ENCODE measurements around the gene RBBP8NL. TPM values are rescaled to one million over a fixed set of nuclear protein-coding genes. Genes with fewer than 3 reads are reported as not detected.
A peak's percentile ranks its signal among the peaks of the same experiment; 100 is the strongest.

RBBP8NL gene
- total and polyA plus RNA-seq, 2 of the 8 experiments (the other 6 are each of a cell fraction or from before 2014, with no cell fraction given) = 0.43 to 0.48 TPM

DNA sequence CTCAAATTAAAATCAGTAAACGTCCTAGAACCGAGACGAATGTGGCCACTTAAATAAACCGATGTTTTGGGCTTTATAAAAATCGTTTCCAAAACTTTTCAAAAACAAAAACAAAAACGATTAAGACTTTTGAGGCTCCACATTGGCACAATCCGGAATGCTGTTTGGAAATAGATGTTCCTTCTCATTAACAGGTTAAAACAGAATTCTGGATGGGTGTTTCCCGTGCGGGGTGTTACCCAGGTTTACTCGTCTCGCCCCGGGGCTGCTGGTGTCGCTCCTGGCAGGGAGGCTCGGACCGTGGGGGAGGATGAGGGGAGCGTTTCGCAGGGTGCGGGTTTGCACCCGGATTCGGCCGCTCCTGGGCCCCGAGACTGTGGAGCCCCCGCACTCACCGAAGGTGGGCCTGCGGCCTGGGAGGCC lies 47.3 kb upstream of the RBBP8NL start (continued):
- TF ChIP-seq, protein P1, sequence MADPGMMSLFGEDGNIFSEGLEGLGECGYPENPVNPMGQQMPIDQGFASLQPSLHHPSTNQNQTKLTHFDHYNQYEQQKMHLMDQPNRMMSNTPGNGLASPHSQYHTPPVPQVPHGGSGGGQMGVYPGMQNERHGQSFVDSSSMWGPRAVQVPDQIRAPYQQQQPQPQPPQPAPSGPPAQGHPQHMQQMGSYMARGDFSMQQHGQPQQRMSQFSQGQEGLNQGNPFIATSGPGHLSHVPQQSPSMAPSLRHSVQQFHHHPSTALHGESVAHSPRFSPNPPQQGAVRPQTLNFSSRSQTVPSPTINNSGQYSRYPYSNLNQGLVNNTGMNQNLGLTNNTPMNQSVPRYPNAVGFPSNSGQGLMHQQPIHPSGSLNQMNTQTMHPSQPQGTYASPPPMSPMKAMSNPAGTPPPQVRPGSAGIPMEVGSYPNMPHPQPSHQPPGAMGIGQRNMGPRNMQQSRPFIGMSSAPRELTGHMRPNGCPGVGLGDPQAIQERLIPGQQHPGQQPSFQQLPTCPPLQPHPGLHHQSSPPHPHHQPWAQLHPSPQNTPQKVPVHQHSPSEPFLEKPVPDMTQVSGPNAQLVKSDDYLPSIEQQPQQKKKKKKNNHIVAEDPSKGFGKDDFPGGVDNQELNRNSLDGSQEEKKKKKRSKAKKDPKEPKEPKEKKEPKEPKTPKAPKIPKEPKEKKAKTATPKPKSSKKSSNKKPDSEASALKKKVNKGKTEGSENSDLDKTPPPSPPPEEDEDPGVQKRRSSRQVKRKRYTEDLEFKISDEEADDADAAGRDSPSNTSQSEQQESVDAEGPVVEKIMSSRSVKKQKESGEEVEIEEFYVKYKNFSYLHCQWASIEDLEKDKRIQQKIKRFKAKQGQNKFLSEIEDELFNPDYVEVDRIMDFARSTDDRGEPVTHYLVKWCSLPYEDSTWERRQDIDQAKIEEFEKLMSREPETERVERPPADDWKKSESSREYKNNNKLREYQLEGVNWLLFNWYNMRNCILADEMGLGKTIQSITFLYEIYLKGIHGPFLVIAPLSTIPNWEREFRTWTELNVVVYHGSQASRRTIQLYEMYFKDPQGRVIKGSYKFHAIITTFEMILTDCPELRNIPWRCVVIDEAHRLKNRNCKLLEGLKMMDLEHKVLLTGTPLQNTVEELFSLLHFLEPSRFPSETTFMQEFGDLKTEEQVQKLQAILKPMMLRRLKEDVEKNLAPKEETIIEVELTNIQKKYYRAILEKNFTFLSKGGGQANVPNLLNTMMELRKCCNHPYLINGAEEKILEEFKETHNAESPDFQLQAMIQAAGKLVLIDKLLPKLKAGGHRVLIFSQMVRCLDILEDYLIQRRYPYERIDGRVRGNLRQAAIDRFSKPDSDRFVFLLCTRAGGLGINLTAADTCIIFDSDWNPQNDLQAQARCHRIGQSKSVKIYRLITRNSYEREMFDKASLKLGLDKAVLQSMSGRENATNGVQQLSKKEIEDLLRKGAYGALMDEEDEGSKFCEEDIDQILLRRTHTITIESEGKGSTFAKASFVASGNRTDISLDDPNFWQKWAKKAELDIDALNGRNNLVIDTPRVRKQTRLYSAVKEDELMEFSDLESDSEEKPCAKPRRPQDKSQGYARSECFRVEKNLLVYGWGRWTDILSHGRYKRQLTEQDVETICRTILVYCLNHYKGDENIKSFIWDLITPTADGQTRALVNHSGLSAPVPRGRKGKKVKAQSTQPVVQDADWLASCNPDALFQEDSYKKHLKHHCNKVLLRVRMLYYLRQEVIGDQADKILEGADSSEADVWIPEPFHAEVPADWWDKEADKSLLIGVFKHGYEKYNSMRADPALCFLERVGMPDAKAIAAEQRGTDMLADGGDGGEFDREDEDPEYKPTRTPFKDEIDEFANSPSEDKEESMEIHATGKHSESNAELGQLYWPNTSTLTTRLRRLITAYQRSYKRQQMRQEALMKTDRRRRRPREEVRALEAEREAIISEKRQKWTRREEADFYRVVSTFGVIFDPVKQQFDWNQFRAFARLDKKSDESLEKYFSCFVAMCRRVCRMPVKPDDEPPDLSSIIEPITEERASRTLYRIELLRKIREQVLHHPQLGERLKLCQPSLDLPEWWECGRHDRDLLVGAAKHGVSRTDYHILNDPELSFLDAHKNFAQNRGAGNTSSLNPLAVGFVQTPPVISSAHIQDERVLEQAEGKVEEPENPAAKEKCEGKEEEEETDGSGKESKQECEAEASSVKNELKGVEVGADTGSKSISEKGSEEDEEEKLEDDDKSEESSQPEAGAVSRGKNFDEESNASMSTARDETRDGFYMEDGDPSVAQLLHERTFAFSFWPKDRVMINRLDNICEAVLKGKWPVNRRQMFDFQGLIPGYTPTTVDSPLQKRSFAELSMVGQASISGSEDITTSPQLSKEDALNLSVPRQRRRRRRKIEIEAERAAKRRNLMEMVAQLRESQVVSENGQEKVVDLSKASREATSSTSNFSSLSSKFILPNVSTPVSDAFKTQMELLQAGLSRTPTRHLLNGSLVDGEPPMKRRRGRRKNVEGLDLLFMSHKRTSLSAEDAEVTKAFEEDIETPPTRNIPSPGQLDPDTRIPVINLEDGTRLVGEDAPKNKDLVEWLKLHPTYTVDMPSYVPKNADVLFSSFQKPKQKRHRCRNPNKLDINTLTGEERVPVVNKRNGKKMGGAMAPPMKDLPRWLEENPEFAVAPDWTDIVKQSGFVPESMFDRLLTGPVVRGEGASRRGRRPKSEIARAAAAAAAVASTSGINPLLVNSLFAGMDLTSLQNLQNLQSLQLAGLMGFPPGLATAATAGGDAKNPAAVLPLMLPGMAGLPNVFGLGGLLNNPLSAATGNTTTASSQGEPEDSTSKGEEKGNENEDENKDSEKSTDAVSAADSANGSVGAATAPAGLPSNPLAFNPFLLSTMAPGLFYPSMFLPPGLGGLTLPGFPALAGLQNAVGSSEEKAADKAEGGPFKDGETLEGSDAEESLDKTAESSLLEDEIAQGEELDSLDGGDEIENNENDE (IDR thresholded peaks at IDR 0.05; ENCODE audit: insufficient replicate concordance, low read length) = no peak
- no peak for TF ChIP-seq POLR2A (IDR thresholded peaks at IDR 0.05; ENCODE audit: control extremely low read depth in 1 of 2, low read depth in 2 of 2, low read length in 2 of 2)
- TF ChIP-seq TAF1 (IDR thresholded peaks at IDR 0.05; ENCODE audit: low read depth, low read length) = no peak
- TF ChIP-seq EGR1 (IDR thresholded peaks at IDR 0.05; ENCODE audit: borderline replicate concordance, low read depth, low read length) = no peak
- peak; percentile 97 for TF ChIP-seq RNF2 (IDR thresholded peaks at IDR 0.05; ENCODE audit: borderline replicate concordance, low read depth, low read length, missing control alignments, poor library complexity, severe bottlenecking)

All from H1 (cell line).